Measurements from ENCODE around the gene GATA3.

GATA3 gene

DNA sequence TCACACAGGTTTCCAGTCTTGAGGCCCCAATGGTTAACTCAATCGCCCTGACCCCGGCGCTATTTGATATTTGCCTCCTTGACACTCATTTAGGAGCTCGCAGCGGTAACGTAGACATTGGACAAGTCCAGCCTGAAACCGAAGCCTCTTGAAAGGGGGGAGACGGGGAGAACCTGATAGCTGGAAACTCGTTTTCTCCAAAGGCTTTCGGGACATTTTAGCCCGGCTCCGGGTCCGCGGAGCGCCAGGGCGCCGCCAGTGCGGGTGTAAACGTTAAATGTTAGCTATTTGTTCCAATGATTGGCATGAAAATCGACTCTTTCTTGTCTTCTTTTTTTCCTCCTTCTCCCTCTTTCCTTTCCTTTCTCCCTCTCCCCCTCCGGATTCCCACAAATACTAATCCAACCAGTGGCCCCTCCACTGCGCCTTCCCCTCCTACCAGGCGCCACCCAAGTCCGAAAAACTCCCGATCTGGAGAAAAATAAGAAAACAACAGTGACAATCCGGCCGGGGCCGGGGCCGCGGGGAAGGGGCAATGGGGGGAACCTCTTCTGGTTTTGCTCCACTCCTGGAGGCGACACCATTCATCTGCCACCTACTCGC, 17.2 kb upstream of the GATA3 start:
- no peak overlapping the region for H3K4me3 ChIP-seq (ENCODE audit: low read depth in 1 of 5, low read length in 5 of 5)
- H3K36me3 ChIP-seq (ENCODE audit: control insufficient read depth in 5 of 5, insufficient read depth in 5 of 5, low read length in 5 of 5): no peaks in the 10 kb centered on the region
- H3K9me3 ChIP-seq (ENCODE audit: control insufficient read depth in 5 of 5, low read length in 5 of 5): peaks cover 0 to 2% (median 0%) of the 10 kb centered on the region in 5 donors
- H3K27me3 ChIP-seq (ENCODE audit: control insufficient read depth in 5 of 5, insufficient read depth in 4 of 5, low read length in 5 of 5): peaks cover 70 to 90% (median 76%) of the 10 kb centered on the region in 5 donors
- no peak overlapping the region for H3K27ac ChIP-seq (ENCODE audit: low read depth, low read length)
- H3K9ac ChIP-seq (ENCODE audit: low read length in 5 of 5): no peak overlapping the region
- peaks cover 1 to 28% (median 23%) of the 10 kb centered on the region in 5 donors for H3K4me1 ChIP-seq (ENCODE audit: control insufficient read depth in 5 of 5, insufficient read depth in 5 of 5, low read length in 5 of 5)

DNA sequence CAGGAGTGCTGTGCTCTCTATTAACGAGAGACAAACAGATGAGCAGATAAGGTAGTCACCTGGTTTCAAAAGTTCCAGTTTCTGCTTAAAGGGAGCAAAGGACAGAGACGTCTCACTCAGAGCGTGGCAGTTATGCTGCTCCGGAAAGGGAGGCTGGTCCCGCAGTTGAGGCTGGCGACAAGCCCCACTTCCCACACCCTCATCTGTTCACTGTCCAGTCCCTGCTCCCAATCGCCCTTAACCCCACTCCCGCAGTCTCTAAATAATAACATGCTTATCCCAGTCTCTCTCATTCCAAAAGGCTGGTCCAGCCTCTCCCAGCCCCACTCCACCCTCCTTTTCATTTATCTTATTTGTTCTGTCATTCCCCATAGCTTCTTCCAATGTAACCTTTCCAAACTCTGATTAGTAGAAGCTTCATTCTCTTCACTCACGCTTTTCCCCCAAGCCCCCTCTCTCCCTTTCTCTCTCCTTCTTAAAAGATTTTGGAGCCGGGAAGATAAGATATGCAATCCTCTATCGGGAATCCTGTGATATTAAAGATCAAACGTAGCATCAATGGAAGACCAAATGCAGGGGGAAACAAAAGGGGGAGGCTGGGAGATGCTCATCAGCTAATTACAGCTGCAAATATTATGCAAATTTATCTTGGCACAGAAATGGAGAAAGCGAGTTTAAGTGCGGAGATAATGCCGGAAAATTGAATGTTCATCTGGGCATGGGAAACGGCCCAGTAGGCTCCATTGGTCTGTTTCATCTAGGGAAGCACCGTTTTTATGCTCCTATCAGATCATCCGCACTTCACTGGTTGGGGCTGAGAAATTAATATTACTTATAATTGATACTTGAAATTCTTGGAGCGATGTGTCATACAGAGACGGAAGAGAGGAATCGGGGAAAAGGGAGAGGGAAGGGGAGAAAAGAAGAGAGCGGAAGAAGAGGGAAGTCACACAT, 16.3 kb upstream of the GATA3 start:
- Histone ChIP-seq H3K27ac (ENCODE audit: low read depth, low read length) (no peak overlapping the region), H3K4me1 (ENCODE audit: control insufficient read depth in 5 of 5, insufficient read depth in 5 of 5, low read length in 5 of 5) (peaks cover 1 to 35% (median 29%) of the 10 kb centered on the region in 5 donors), H3K4me3 (ENCODE audit: low read depth in 1 of 5, low read length in 5 of 5) (no peak overlapping the region), H3K36me3 (ENCODE audit: control insufficient read depth in 5 of 5, insufficient read depth in 5 of 5, low read length in 5 of 5) (no peaks in the 10 kb centered on the region), H3K9me3 (ENCODE audit: control insufficient read depth in 5 of 5, low read length in 5 of 5) (peaks cover 0 to 2% (median 0%) of the 10 kb centered on the region in 5 donors), H3K9ac (ENCODE audit: low read length in 5 of 5) (no peak overlapping the region), H3K27me3 (ENCODE audit: control insufficient read depth in 5 of 5, insufficient read depth in 4 of 5, low read length in 5 of 5) (peaks cover 75 to 91% (median 83%) of the 10 kb centered on the region in 5 donors)

DNA sequence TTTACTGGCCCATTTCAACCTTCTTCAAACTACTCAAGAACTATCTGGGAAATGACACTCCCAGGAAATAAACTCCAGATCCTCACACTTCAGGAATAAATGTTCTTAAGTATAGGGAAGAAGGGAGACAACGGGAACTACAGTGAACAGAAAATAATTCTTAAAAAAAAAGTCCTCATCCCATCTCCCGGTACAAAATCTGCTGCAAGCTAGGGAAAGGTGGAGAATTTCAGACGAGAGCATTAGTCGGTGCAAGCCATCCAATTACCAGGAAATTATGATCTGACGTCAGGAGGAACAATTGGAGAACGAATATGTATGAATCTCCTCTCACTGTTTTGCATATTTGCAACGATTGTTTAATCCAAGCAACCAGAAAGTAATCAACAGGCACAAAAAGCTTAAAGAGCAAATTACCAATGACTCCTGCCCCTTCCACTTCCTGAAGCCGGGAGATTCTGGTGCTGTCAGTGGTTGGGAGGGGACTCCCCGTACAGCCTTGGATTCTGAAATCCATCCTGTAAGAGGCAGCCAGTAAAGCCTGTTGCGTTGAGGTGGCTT, 15.1 kb upstream of the GATA3 start:
- Histone ChIP-seq H3K27ac (ENCODE audit: low read depth, low read length) (no peak overlapping the region), H3K36me3 (ENCODE audit: control insufficient read depth in 5 of 5, insufficient read depth in 5 of 5, low read length in 5 of 5) (no peaks in the 10 kb centered on the region), H3K27me3 (ENCODE audit: control insufficient read depth in 5 of 5, insufficient read depth in 4 of 5, low read length in 5 of 5) (peaks cover 75 to 91% (median 82%) of the 10 kb centered on the region in 5 donors), H3K9me3 (ENCODE audit: control insufficient read depth in 5 of 5, low read length in 5 of 5) (peaks cover 0 to 2% (median 0%) of the 10 kb centered on the region in 5 donors), H3K4me1 (ENCODE audit: control insufficient read depth in 5 of 5, insufficient read depth in 5 of 5, low read length in 5 of 5) (peaks cover 0 to 32% (median 27%) of the 10 kb centered on the region in 5 donors), H3K4me3 (ENCODE audit: low read depth in 1 of 5, low read length in 5 of 5) (no peak overlapping the region), H3K9ac (ENCODE audit: low read length in 5 of 5) (no peak overlapping the region)

DNA sequence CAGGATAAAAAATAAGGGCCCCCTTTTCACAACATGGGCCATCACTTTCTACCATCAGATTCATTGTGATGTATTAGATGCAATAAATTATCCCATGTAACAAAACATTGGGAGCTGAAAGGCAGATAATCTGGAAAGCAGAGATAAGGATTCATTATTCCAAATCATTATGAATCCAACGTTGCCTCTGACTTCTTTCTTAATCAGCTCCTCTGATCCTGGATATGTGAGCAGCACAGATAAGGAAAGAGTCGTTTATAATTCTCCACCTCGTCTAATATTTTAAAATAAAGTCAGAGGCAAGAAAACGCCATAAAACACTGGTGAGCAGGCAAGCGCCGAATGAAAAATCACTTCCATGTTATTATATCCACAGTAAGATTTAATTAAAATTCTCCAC, 13.8 kb upstream of the GATA3 start:
- Histone ChIP-seq H3K9ac (ENCODE audit: low read length in 5 of 5) (no peak overlapping the region), H3K27me3 (ENCODE audit: control insufficient read depth in 5 of 5, insufficient read depth in 4 of 5, low read length in 5 of 5) (peaks cover 80 to 95% (median 86%) of the 10 kb centered on the region in 5 donors), H3K4me1 (ENCODE audit: control insufficient read depth in 5 of 5, insufficient read depth in 5 of 5, low read length in 5 of 5) (peaks cover 0 to 35% (median 29%) of the 10 kb centered on the region in 5 donors)

DNA sequence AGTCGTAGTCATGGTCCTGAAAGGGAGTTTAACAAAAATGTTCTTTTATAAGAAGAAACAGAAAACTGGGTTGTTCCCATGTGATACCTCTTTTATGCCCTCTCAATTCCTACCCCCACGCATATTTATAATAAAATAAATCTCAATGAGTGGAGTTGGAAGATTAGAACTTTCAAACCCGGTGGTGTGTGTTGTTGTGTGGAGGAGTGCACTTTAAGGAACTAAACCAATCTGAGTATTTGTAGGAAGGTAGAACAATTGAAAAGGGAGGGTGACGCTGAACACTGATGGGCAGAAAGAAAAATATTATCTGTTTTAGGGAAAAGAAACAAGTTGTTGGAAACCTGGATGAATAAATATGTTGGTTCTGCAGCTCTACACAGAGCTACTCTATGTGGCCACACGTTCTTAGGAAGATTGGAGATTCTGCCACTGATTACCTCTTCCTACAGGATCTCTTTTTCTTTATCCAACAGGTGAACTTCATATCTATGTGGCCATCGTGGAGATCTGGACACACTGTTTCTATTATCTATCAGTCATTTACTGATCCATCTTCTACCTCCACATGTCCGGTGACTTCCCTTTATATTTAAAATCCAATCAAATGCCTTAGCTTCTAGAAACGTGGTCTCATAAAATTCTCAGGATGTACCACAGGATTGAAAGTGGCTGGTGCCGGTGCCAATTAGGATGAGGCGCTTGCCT, 13.1 kb upstream of the GATA3 start:
- peaks cover 80 to 95% (median 88%) of the 10 kb centered on the region in 5 donors for H3K27me3 ChIP-seq (ENCODE audit: control insufficient read depth in 5 of 5, insufficient read depth in 4 of 5, low read length in 5 of 5)
- H3K27ac ChIP-seq (ENCODE audit: low read depth, low read length): no peak overlapping the region
- H3K36me3 ChIP-seq (ENCODE audit: control insufficient read depth in 5 of 5, insufficient read depth in 5 of 5, low read length in 5 of 5): no peaks in the 10 kb centered on the region
- no peak overlapping the region for H3K4me3 ChIP-seq (ENCODE audit: low read depth in 1 of 5, low read length in 5 of 5)
- peaks cover 0 to 2% (median 0%) of the 10 kb centered on the region in 5 donors for H3K9me3 ChIP-seq (ENCODE audit: control insufficient read depth in 5 of 5, low read length in 5 of 5)
- H3K4me1 ChIP-seq (ENCODE audit: control insufficient read depth in 5 of 5, insufficient read depth in 5 of 5, low read length in 5 of 5): peaks cover 0 to 36% (median 25%) of the 10 kb centered on the region in 5 donors
- H3K9ac ChIP-seq (ENCODE audit: low read length in 5 of 5): no peak overlapping the region

More for the DNA sequence above, 13.8 kb upstream of the GATA3 start:
- H3K27ac ChIP-seq (ENCODE audit: low read depth, low read length): no peak overlapping the region
- H3K4me3 ChIP-seq (ENCODE audit: low read depth in 1 of 5, low read length in 5 of 5): no peak overlapping the region
- H3K9me3 ChIP-seq (ENCODE audit: control insufficient read depth in 5 of 5, low read length in 5 of 5): peaks cover 0 to 2% (median 0%) of the 10 kb centered on the region in 5 donors
- no peaks in the 10 kb centered on the region for H3K36me3 ChIP-seq (ENCODE audit: control insufficient read depth in 5 of 5, insufficient read depth in 5 of 5, low read length in 5 of 5)

DNA sequence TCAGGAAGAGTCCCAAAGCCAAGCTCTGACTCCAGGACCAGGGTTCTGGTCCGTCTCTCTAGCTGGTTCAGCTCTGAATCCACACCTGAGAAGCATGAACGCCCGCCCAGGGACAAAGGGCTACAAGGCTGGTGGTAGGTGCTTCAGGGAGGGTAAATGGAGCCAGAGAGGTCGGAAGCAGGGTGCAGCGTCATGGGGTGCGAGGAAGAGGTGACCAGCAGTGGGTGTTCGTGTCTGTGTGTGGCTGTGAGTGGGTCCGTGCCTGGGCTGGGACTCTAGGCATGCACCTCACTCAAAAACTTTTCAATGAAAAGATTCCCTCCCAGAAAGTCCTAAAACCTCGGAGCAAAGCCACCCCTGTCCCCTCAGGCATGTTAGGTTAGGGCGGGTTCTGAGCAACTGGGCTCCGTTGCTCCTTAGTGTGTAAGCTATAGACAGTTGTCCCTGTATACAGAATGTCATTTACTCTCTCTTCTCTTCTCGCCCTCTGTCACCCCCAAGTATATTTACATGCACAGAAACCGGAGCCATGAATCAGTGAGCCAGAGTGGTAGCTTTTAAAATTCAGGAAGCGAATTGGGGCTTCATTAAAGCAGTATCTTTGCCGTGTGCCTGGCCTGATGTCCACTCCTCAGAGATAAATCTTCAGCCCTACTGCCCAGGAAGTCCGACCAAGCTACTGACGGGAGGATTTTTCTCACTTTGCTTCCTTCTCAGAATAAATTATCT, 12.3 kb upstream of the GATA3 start:
- no peak overlapping the region for H3K9ac ChIP-seq (ENCODE audit: low read length in 5 of 5)
- H3K27ac ChIP-seq (ENCODE audit: low read depth, low read length): no peak overlapping the region
- no peaks in the 10 kb centered on the region for H3K36me3 ChIP-seq (ENCODE audit: control insufficient read depth in 5 of 5, insufficient read depth in 5 of 5, low read length in 5 of 5)
- H3K4me3 ChIP-seq (ENCODE audit: low read depth in 1 of 5, low read length in 5 of 5): no peak overlapping the region
- H3K4me1 ChIP-seq (ENCODE audit: control insufficient read depth in 5 of 5, insufficient read depth in 5 of 5, low read length in 5 of 5): peaks cover 0 to 32% (median 25%) of the 10 kb centered on the region in 5 donors
- H3K27me3 ChIP-seq (ENCODE audit: control insufficient read depth in 5 of 5, insufficient read depth in 4 of 5, low read length in 5 of 5): peaks cover 79 to 95% (median 88%) of the 10 kb centered on the region in 5 donors
- H3K9me3 ChIP-seq (ENCODE audit: control insufficient read depth in 5 of 5, low read length in 5 of 5): peaks cover 0 to 2% (median 0%) of the 10 kb centered on the region in 5 donors

DNA sequence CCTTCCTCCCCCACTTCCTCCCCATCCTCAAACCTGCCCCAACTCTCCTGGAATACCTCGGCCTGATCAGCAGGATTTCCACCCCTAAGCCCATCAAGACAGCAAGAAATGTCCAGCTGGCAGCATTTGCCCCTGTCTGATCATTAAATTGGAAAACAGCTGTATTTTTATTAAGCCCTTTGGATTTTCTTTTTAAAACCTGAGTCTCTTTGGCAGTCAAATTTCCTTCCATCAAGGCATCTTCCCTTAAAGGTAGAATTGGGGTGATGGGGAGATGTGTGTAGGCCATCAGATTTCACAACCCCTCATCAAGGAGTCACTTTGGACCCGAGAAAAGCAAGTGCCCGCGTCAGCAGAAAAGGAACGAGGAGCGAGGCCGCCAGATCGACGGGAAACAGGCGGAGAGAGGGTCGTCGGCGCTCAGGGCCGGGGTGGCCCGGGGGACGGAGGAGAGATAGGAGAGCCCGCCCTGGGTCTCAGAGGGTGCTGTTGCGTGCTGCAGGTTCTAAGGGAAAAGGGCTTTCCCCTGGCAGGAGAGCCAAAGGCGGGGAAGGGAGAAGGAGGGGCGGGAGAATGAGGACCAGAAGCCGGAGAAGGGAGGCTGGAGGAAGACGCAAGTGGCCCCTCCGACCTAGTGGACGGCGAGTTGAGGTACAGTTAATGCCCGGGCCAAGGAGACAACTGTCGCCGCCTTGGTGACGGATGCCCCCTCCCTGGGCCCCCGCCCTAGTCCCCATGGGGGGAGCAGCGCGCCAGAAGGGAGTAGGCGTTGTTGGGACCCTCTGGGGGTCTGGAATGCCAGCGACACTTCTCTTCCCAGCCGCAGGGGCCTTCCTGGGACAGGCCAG, 11.5 kb upstream of the GATA3 start:
- Histone ChIP-seq H3K4me1 (ENCODE audit: control insufficient read depth in 5 of 5, insufficient read depth in 5 of 5, low read length in 5 of 5) (peaks cover 0 to 31% (median 25%) of the 10 kb centered on the region in 5 donors), H3K4me3 (ENCODE audit: low read depth in 1 of 5, low read length in 5 of 5) (no peak overlapping the region), H3K27me3 (ENCODE audit: control insufficient read depth in 5 of 5, insufficient read depth in 4 of 5, low read length in 5 of 5) (peaks cover 82 to 96% (median 89%) of the 10 kb centered on the region in 5 donors), H3K9me3 (ENCODE audit: control insufficient read depth in 5 of 5, low read length in 5 of 5) (peaks cover 0 to 2% (median 0%) of the 10 kb centered on the region in 5 donors), H3K27ac (ENCODE audit: low read depth, low read length) (no peak overlapping the region), H3K9ac (ENCODE audit: low read length in 5 of 5) (no peak overlapping the region), H3K36me3 (ENCODE audit: control insufficient read depth in 5 of 5, insufficient read depth in 5 of 5, low read length in 5 of 5) (no peaks in the 10 kb centered on the region)

DNA sequence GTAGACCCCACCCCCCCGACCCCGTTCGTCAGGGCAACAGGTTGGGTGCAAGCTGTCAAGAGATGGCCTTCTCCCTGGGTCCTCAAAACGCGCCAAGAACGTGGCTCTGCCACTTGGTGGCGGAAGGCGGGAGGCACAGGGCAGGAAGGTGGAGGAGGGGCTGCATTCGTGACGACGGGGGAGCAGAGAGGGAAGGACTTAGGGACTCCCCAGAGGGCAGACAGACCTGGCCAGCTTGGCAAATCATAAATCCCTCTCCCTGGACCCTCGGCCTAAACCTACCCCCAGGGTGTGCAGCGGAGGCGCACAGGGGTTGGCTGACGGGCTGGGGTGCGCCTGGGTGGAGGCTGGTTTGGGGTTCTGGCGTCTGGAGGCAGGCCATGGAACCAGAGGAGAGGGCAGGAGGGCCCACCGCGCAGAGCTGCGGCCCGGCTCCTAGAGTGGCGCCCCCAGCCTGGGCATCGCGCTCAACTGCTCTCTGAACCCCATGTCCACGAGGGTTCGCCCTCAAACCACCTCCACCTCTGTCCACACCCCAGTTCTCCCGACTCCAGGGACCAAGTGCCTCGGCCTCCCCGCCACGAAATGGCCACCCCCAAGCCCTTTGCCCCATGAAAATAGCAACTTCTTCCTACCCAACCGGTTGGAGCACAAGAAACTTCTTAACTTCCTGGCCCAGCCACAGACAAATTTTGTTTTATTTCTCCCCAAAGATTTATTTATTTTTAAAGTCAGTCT, 10.8 kb upstream of the GATA3 start:
- Histone ChIP-seq H3K36me3 (ENCODE audit: control insufficient read depth in 5 of 5, insufficient read depth in 5 of 5, low read length in 5 of 5) (no peaks in the 10 kb centered on the region), H3K9me3 (ENCODE audit: control insufficient read depth in 5 of 5, low read length in 5 of 5) (peaks cover 0 to 2% (median 0%) of the 10 kb centered on the region in 5 donors), H3K4me3 (ENCODE audit: low read depth in 1 of 5, low read length in 5 of 5) (no peak overlapping the region), H3K9ac (ENCODE audit: low read length in 5 of 5) (no peak overlapping the region), H3K27ac (ENCODE audit: low read depth, low read length) (no peak overlapping the region), H3K4me1 (ENCODE audit: control insufficient read depth in 5 of 5, insufficient read depth in 5 of 5, low read length in 5 of 5) (peaks cover 0 to 31% (median 25%) of the 10 kb centered on the region in 5 donors), H3K27me3 (ENCODE audit: control insufficient read depth in 5 of 5, insufficient read depth in 4 of 5, low read length in 5 of 5) (peaks cover 82 to 98% (median 89%) of the 10 kb centered on the region in 5 donors)
